ENCODE data around the gene UBN1.

GRCh38 chr16:4925791-4926190 lies 78.5 kb downstream of the UBN1 start:
- TF ChIP-seq STAT1 (conservative IDR thresholded peaks at IDR 0.05) (no peak), PAX5 (IDR thresholded peaks at IDR 0.05; ENCODE audit: borderline replicate concordance, low read depth, low read length) (no peak), CTCF (IDR thresholded peaks at IDR 0.05 in 2 of 3, conservative IDR thresholded peaks at IDR 0.05 in 1 of 3; ENCODE audit: control insufficient read depth in 2 of 3, extremely low read depth in 1 of 3, insufficient read depth in 1 of 3, low read depth in 3 of 3, low read length in 3 of 3) (no peak), EGR1 (IDR thresholded peaks at IDR 0.05; ENCODE audit: borderline replicate concordance in 1 of 2, low read depth in 2 of 2, low read length in 2 of 2) (no peak), CBX5 (IDR thresholded peaks at IDR 0.05; ENCODE audit: low read depth) (no peak), POLR2A (IDR thresholded peaks at IDR 0.05; ENCODE audit: low read depth, low read length) (no peak), CHD2 (IDR thresholded peaks at IDR 0.05; ENCODE audit: borderline replicate concordance, low read depth, low read length) (no peak), SIN3A (IDR thresholded peaks at IDR 0.05; ENCODE audit: low read depth, low read length) (no peak), SREBF2 (IDR thresholded peaks at IDR 0.05; ENCODE audit: low read length) (no peak)
